ENCODE results near the gene CAMK2G.
"Not testable (repeated sequence)": the region's sequence is repeated elsewhere in the genome, so short reads cannot be mapped to it uniquely, and the experiment has no call there.

CAMK2G gene

GRCh38 chr10:73897693-73898092, 23.3 kb upstream of the CAMK2G start:
- H3K4me3 ChIP-seq (ENCODE audit: low read depth in 1 of 2, low read length in 2 of 2): no peak overlapping the region
- ATAC-seq (ENCODE audit: insufficient read depth, low read depth) (no peak), DNase-seq (no peak)
- no peaks in the 10 kb centered on the region for H3K4me1 ChIP-seq (ENCODE audit: insufficient read depth, low read length)
- H2AFZ ChIP-seq (ENCODE audit: low read depth, low read length): no peak overlapping the region
- no peak overlapping the region for H3K9ac ChIP-seq (ENCODE audit: low read depth, low read length)
- H3K9me3 ChIP-seq (ENCODE audit: insufficient read depth, low read length, severe bottlenecking): no peaks in the 10 kb centered on the region
- no peaks in the 10 kb centered on the region for H4K20me1 ChIP-seq (ENCODE audit: insufficient read depth, low read length)
- no peaks in the 10 kb centered on the region for H3K79me2 ChIP-seq (ENCODE audit: insufficient read depth, low read length)
- H3K27me3 ChIP-seq (ENCODE audit: insufficient read depth, low read length, poor library complexity): peaks cover 18% of the 10 kb centered on the region
- no peak overlapping the region for H3K27ac ChIP-seq (ENCODE audit: low read length)
- no peak for TF ChIP-seq EZH2 (IDR thresholded peaks at IDR 0.05; ENCODE audit: borderline replicate concordance, low read depth, low read length, severe bottlenecking)
- TF ChIP-seq, protein P1, sequence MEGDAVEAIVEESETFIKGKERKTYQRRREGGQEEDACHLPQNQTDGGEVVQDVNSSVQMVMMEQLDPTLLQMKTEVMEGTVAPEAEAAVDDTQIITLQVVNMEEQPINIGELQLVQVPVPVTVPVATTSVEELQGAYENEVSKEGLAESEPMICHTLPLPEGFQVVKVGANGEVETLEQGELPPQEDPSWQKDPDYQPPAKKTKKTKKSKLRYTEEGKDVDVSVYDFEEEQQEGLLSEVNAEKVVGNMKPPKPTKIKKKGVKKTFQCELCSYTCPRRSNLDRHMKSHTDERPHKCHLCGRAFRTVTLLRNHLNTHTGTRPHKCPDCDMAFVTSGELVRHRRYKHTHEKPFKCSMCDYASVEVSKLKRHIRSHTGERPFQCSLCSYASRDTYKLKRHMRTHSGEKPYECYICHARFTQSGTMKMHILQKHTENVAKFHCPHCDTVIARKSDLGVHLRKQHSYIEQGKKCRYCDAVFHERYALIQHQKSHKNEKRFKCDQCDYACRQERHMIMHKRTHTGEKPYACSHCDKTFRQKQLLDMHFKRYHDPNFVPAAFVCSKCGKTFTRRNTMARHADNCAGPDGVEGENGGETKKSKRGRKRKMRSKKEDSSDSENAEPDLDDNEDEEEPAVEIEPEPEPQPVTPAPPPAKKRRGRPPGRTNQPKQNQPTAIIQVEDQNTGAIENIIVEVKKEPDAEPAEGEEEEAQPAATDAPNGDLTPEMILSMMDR (IDR thresholded peaks at IDR 0.05; ENCODE audit: borderline replicate concordance, extremely low read depth, low read length, poor library complexity, severe bottlenecking): no peak
- H3K4me2 ChIP-seq (ENCODE audit: insufficient read depth, low read length): no peak overlapping the region
- H3K36me3 ChIP-seq (ENCODE audit: insufficient read depth, low read length): no peaks in the 10 kb centered on the region

GRCh38 chr10:73895381-73895780, 21.0 kb upstream of the CAMK2G start:
- H4K20me1 ChIP-seq (ENCODE audit: insufficient read depth, low read length): not testable (repeated sequence)

DNA sequence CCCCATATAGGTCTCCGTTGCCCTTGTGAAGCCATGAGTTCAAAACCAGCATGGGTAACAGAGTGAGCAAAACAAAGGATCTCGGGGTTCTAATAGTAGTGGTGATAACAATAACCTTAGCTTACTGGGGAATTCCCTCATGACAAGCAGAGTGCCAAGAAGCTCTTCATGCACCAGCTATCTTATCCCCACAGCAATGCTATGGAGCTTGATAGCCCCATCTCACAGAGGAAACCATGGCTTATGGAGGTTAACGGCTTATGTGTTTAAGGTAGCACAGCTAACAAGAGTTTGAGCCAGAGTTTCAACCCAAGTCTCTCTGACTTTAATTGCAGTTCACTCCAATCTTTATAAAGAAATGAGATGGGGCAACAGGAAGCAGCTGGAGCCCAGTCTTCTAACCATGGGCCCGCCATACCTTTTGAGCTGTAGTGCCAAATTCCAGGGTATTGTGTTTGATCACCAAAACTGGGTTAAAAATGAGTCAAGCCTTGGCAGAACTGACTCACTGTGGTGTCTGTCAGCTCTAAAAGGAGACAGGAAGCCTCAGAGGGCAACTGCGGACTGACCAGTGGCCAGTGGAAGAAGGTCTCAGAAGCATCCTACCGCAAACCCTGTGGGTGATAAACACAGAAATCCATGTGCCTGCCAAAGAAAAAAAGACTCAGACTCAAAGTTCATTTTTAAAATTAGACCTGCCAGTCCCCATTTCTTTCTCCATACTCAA, 20.1 kb upstream of the CAMK2G start:
- H3K4me3 ChIP-seq (ENCODE audit: low read depth in 1 of 2, low read length in 2 of 2): no peak overlapping the region
- H3K9ac ChIP-seq (ENCODE audit: low read depth, low read length): no peak overlapping the region
- no peak for DNase-seq
- H3K27ac ChIP-seq (ENCODE audit: low read length): no peak overlapping the region
- peaks cover 3% of the 10 kb centered on the region for H3K27me3 ChIP-seq (ENCODE audit: insufficient read depth, low read length, poor library complexity)
- H3K4me1 ChIP-seq (ENCODE audit: insufficient read depth, low read length): no peaks in the 10 kb centered on the region
- H3K79me2 ChIP-seq (ENCODE audit: insufficient read depth, low read length): no peaks in the 10 kb centered on the region
- ATAC-seq (ENCODE audit: insufficient read depth, low read depth): no peak
- TF ChIP-seq EZH2 (IDR thresholded peaks at IDR 0.05; ENCODE audit: borderline replicate concordance, low read depth, low read length, severe bottlenecking): no peak
- TF ChIP-seq, protein P1 (IDR thresholded peaks at IDR 0.05; ENCODE audit: borderline replicate concordance, extremely low read depth, low read length, poor library complexity, severe bottlenecking): no peak
- H2AFZ ChIP-seq (ENCODE audit: low read depth, low read length): no peak overlapping the region
- no peaks in the 10 kb centered on the region for H3K36me3 ChIP-seq (ENCODE audit: insufficient read depth, low read length)
- no peaks in the 10 kb centered on the region for H3K9me3 ChIP-seq (ENCODE audit: insufficient read depth, low read length, severe bottlenecking)
- no peaks in the 10 kb centered on the region for H4K20me1 ChIP-seq (ENCODE audit: insufficient read depth, low read length)
- no peak overlapping the region for H3K4me2 ChIP-seq (ENCODE audit: insufficient read depth, low read length)

More at GRCh38 chr10:73895381-73895780, 21.0 kb upstream of the CAMK2G start:
- not testable (repeated sequence) for H3K9ac ChIP-seq (ENCODE audit: low read depth, low read length); H3K27ac ChIP-seq (ENCODE audit: low read length); H3K4me2 ChIP-seq (ENCODE audit: insufficient read depth, low read length); H3K4me1 ChIP-seq (ENCODE audit: insufficient read depth, low read length); H3K9me3 ChIP-seq (ENCODE audit: insufficient read depth, low read length, severe bottlenecking); H3K27me3 ChIP-seq (ENCODE audit: insufficient read depth, low read length, poor library complexity); H3K4me3 ChIP-seq (ENCODE audit: low read depth in 1 of 2, low read length in 2 of 2); ATAC-seq (ENCODE audit: insufficient read depth, low read depth); DNase-seq; H3K36me3 ChIP-seq (ENCODE audit: insufficient read depth, low read length); H3K79me2 ChIP-seq (ENCODE audit: insufficient read depth, low read length); H2AFZ ChIP-seq (ENCODE audit: low read depth, low read length)

DNA sequence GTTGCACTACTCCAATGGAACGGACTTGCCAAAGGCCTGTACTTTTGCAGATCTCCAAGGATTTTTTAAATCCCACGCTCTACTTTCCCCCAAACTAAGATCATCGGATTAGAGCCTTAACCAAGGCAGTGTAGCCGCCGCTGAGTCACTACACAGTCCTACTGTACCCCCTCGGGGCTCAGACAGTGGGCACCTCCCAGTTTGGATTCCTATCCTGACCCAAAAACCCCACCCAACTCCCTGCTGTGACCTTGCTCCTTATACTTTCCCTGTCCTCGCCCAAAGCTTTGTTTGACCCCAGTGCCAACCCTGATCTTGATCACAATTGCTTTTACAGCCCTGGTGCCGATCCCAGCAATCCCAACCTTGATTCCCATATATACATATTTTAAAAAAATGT, 19.1 kb upstream of the CAMK2G start:
- Histone ChIP-seq H4K20me1 (ENCODE audit: insufficient read depth, low read length) (no peaks in the 10 kb centered on the region), H3K4me2 (ENCODE audit: insufficient read depth, low read length) (no peak overlapping the region), H2AFZ (ENCODE audit: low read depth, low read length) (no peak overlapping the region), H3K4me1 (ENCODE audit: insufficient read depth, low read length) (no peaks in the 10 kb centered on the region), H3K9me3 (ENCODE audit: insufficient read depth, low read length, severe bottlenecking) (no peaks in the 10 kb centered on the region), H3K4me3 (ENCODE audit: low read depth in 1 of 2, low read length in 2 of 2) (no peak overlapping the region), H3K36me3 (ENCODE audit: insufficient read depth, low read length) (no peaks in the 10 kb centered on the region), H3K79me2 (ENCODE audit: insufficient read depth, low read length) (no peaks in the 10 kb centered on the region), H3K9ac (ENCODE audit: low read depth, low read length) (no peak overlapping the region), H3K27ac (ENCODE audit: low read length) (no peak overlapping the region), H3K27me3 (ENCODE audit: insufficient read depth, low read length, poor library complexity) (peaks cover 3% of the 10 kb centered on the region)
- ATAC-seq (ENCODE audit: insufficient read depth, low read depth): no peak
- no peak for DNase-seq
- no peak for TF ChIP-seq EZH2 (IDR thresholded peaks at IDR 0.05; ENCODE audit: borderline replicate concordance, low read depth, low read length, severe bottlenecking)
- TF ChIP-seq, protein P1 (IDR thresholded peaks at IDR 0.05; ENCODE audit: borderline replicate concordance, extremely low read depth, low read length, poor library complexity, severe bottlenecking): no peak
